NCI-H146 (cell line): ENCODE data around the gene LRBA.
A peak's percentile ranks its signal among the peaks of the same experiment; 100 is the strongest.
"Not testable (repeated sequence)": the region's sequence is repeated elsewhere in the genome, so short reads cannot be mapped to it uniquely, and the experiment has no call there.

ENCODE experiments used
- DNase-seq: peaks from one replicate; lab custom pipeline; 2025; lab: John Stamatoyannopoulos, UW

Gene LRBA

GRCh38 chr4:150668824-150669223 is 346.3 kb downstream of the LRBA start:
- no peak for DNase-seq

- DNase-seq = no peak
These were observed 350.1 kb downstream of the LRBA start for GRCh38 chr4:150664935-150665334.

- DNase-seq = no peak
These were observed 352.4 kb downstream of the LRBA start for GRCh38 chr4:150662686-150663085.

- not testable (repeated sequence) for DNase-seq
These were observed 353.5 kb downstream of the LRBA start for GRCh38 chr4:150661551-150661950.

- DNase-seq = not testable (repeated sequence)
These were observed 356.8 kb downstream of the LRBA start for GRCh38 chr4:150658258-150658657.

GRCh38 chr4:150656891-150657290 is 358.2 kb downstream of the LRBA start:
- no peak for DNase-seq

- DNase-seq = no peak
These were observed 364.3 kb downstream of the LRBA start for GRCh38 chr4:150650751-150651150.

- DNase-seq = no peak
These were observed 367.0 kb downstream of the LRBA start for GRCh38 chr4:150648123-150648522.

- DNase-seq = no peak
These were observed 368.1 kb downstream of the LRBA start for GRCh38 chr4:150647008-150647407.

- no peak for DNase-seq
These were observed 373.5 kb downstream of the LRBA start for GRCh38 chr4:150641612-150642011.

- DNase-seq = no peak
These were observed 382.4 kb downstream of the LRBA start for GRCh38 chr4:150632639-150633038.

- no peak for DNase-seq
These were observed 387.0 kb downstream of the LRBA start for GRCh38 chr4:150628073-150628472.

GRCh38 chr4:150625033-150625432 is 390.1 kb downstream of the LRBA start:
- DNase-seq = no peak

- DNase-seq = no peak
These were observed 391.0 kb downstream of the LRBA start for GRCh38 chr4:150624055-150624454.

- no peak for DNase-seq
These were observed 396.0 kb downstream of the LRBA start for GRCh38 chr4:150619042-150619441.

- DNase-seq = no peak
These were observed 406.0 kb downstream of the LRBA start for GRCh38 chr4:150609131-150609530.

- peak; percentile 1 for DNase-seq
These were observed 414.2 kb downstream of the LRBA start for GRCh38 chr4:150600812-150601445.

- no peak for DNase-seq
These were observed 415.5 kb downstream of the LRBA start for GRCh38 chr4:150599547-150599946.

- no peak for DNase-seq
These were observed 416.2 kb downstream of the LRBA start for GRCh38 chr4:150598909-150599308.

GRCh38 chr4:150593996-150594395 is 421.1 kb downstream of the LRBA start:
- peak; percentile 16 for DNase-seq

GRCh38 chr4:150591904-150592303 is 423.2 kb downstream of the LRBA start:
- peak; percentile 63 for DNase-seq

- DNase-seq = peak; percentile 90
These were observed 423.7 kb downstream of the LRBA start for GRCh38 chr4:150591406-150591805.

GRCh38 chr4:150590631-150591030 is 424.5 kb downstream of the LRBA start:
- DNase-seq = peak; percentile 2

GRCh38 chr4:150589157-150589556 is 425.9 kb downstream of the LRBA start:
- no peak for DNase-seq
